VCaP (cell line): ENCODE results near the gene NUP214.

Experiments used
- H3K27ac ChIP-seq: fragments of 450-650 bp; 2 replicates; pipeline ENCODE4 v1.5.1; 2017
- CTCF ChIP-seq: fragments of 450-650 bp; conservative IDR thresholded peaks from 2 replicates; pipeline ENCODE4 v1.5.1; 2017; ENCODE audit warnings: mild to moderate bottlenecking, moderate library complexity

NUP214 gene

GRCh38 chr9:131254626-131255025 lies 129.2 kb downstream of the NUP214 start:
- TF ChIP-seq CTCF: no peak
- H3K27ac ChIP-seq: no peak overlapping the region

- TF ChIP-seq CTCF: no peak
- peak overlapping the region; percentile 20; the same call in 1 of the 2 replicates for H3K27ac ChIP-seq
Observed at GRCh38 chr9:131255676-131256197, 130.4 kb downstream of the NUP214 start.

- TF ChIP-seq CTCF: no peak
- H3K27ac ChIP-seq: no peak overlapping the region
Observed at GRCh38 chr9:131257266-131258025, 132.1 kb downstream of the NUP214 start.

GRCh38 chr9:131258186-131258585 lies 132.8 kb downstream of the NUP214 start:
- no peak for TF ChIP-seq CTCF
- no peak overlapping the region for H3K27ac ChIP-seq

GRCh38 chr9:131258698-131259431 lies 133.5 kb downstream of the NUP214 start:
- TF ChIP-seq CTCF: no peak
- H3K27ac ChIP-seq: no peak overlapping the region

GRCh38 chr9:131259432-131259898 lies 134.1 kb downstream of the NUP214 start:
- H3K27ac ChIP-seq: no peak overlapping the region
- no peak for TF ChIP-seq CTCF

GRCh38 chr9:131259916-131260597 lies 134.7 kb downstream of the NUP214 start:
- H3K27ac ChIP-seq: no peak overlapping the region
- no peak for TF ChIP-seq CTCF
